GM18870 (cell line): ENCODE results near the gene NUMB.

Experiments used
- ATAC-seq: cut with Tn5 transposase; IDR thresholded peaks from one replicate; pipeline ENCODE4 v1.9.1; 2021; ENCODE audit warnings: moderate library complexity; ENCODE audit not compliant: unreplicated experiment

NUMB gene

GRCh38 chr14:73264080-73264884 is 194.1 kb downstream of the NUMB start:
- no peak for ATAC-seq

GRCh38 chr14:73263606-73264005 is 194.7 kb downstream of the NUMB start:
- no peak for ATAC-seq

DNA sequence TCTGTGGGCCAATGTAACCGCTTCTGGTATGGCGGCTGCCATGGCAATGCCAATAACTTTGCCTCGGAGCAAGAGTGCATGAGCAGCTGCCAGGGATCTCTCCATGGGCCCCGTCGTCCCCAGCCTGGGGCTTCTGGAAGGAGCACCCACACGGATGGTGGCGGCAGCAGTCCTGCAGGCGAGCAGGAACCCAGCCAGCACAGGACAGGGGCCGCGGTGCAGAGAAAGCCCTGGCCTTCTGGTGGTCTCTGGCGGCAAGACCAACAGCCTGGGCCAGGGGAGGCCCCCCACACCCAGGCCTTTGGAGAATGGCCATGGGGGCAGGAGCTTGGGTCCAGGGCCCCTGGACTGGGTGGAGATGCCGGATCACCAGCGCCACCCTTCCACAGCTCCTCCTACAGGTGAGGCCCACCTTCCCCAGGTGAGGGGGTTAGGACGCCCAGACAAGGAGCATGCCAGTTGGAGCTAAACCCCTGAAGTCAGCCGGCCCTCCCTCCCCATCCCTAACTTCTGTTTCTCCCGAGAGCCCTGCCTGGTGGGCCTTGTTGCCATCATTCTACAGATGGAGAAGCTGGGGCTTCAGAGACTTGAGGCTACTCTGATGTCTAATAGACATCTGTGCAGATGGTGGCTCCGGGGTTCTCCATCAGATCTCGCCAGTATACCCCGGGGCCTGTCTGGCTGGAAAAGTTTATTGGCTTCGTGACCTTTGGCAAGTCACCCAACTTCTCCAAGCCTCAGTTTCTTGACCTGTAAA is 195.7 kb downstream of the NUMB start:
- ATAC-seq, result no peak

- ATAC-seq, result no peak
Observed at GRCh38 chr14:73261520-73262426, 196.6 kb downstream of the NUMB start.

DNA sequence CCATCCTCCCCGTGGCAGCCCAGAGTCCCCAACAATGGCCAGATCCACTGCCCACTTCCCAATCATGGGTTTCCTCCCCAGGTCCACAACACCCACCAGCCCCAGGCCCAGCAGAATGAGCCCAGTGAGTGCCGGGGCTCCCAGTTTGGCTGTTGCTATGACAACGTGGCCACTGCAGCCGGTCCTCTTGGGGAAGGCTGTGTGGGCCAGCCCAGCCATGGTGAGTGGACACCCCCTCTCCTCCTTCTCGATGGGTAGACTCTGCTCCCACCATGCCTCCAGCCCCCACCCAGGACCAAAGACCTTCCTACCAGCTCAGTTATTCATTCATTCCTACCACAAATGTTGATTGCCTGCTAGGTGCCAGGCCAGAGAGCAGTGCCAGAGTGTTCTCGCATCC is 197.3 kb downstream of the NUMB start:
- ATAC-seq, result no peak

GRCh38 chr14:73260574-73260973 is 197.8 kb downstream of the NUMB start:
- ATAC-seq, result no peak

- ATAC-seq, result no peak
Observed at GRCh38 chr14:73259837-73260236, 198.5 kb downstream of the NUMB start.

GRCh38 chr14:73258845-73259611 is 199.3 kb downstream of the NUMB start:
- ATAC-seq, result no peak

DNA sequence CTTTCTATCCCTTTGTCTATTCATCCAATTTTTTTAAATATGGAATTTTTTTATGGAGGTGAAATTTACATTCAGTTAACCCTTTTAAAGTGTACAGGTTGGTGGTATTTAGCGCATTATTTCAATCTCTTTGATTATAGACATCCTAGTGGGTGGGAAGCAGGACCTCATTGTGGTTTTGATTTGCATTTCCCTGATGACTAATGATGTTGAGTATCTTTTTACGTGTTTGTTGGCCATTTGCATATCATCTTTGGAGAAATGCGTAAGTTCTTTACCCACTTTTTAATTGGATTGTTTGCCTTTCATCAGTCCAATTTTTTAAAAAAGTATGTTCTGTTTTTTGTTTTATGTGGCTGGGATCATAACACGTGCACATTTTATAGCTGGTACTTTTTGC is 200.3 kb downstream of the NUMB start:
- ATAC-seq, result no peak

GRCh38 chr14:73255693-73256225 is 202.6 kb downstream of the NUMB start:
- ATAC-seq, result no peak

GRCh38 chr14:73255005-73255400 is 203.3 kb downstream of the NUMB start:
- no peak for ATAC-seq

DNA sequence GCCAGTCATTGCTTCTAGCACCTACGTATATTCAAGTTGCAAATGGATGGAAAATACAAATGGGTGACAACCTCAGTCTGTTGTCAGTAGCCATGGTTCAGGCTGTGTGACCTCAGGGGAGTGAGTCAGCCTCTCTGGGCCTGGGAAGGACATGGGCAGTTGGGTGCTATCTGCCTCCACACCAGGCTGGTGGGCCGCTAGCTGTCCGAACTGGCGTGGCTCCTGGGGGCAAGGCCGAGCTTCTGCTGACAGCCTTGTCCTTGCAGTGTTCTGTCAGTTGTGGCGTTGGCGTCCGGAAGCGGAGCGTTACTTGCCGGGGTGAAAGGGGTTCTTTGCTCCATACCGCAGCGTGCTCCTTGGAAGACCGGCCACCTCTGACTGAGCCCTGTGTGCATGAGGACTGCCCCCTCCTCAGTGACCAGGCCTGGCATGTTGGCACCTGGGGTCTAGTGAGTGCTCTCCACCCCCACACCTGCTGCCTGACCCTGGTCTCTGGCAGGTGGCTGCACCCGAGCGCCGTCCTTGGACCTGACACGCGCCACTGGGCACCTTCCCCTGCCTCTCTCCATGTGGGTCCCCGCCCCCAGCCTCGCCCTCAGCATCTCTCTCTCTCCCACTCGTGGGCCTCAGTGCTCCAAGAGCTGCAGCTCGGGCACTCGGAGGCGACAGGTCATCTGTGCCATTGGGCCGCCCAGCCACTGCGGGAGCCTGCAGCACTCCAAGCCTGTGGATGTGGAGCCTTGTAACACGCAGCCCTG is 203.9 kb downstream of the NUMB start:
- ATAC-seq, result no peak

DNA sequence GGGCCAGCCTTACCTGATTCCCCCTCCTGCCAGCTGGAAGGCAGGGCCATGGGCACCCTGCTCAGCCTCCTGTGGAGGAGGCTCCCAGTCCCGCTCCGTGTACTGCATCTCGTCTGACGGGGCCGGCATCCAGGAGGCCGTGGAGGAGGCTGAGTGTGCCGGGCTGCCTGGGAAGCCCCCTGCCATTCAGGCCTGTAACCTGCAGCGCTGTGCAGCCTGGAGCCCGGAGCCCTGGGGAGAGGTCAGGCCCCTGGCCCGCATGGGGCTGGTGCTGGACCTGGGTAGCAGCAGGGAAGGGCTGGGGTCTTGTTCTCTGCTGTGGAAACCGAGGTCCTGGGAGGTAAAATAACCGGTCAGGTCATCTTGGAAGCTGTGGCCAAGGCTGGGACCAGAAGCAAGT is 204.6 kb downstream of the NUMB start:
- ATAC-seq, result no peak

GRCh38 chr14:73253323-73253610 is 205.1 kb downstream of the NUMB start:
- ATAC-seq, result no peak

DNA sequence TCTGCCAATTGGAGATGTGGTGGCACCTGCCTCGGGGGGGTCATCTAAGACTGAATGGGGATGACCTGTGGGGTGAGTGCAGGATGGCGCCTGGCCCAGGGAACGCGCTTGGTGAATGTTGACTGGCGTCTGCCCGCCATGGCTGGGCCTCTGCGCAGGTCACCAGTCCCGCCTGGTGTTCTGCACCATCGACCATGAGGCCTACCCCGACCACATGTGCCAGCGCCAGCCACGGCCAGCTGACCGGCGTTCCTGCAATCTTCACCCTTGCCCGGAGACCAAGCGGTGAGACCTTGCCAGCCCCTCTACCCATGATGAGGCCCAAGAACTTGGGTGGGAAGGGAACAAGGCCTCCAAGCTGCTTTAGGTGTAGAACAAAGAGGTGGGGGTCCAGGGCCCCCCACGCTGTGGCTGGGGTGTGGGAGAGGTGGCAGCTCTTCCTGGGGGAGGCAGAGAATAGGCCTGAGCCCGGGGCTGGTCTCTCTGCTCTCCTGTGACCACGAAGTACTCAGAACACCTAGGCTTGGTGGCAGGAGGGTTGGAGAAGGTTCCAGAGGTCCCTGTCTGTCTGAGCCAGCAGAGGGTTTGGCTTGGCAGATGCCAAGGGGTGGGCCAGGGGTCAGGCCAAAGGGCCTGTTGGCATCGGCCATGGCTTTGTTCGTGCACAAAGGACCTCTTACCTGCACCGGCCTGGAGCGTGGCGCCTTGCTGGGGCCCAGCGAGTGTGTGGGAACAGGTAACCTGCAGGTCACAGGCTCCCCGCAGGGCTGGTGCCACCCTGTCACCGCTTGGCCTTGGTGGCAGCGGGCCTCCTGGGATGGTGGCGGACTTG is 205.6 kb downstream of the NUMB start:
- no peak for ATAC-seq

DNA sequence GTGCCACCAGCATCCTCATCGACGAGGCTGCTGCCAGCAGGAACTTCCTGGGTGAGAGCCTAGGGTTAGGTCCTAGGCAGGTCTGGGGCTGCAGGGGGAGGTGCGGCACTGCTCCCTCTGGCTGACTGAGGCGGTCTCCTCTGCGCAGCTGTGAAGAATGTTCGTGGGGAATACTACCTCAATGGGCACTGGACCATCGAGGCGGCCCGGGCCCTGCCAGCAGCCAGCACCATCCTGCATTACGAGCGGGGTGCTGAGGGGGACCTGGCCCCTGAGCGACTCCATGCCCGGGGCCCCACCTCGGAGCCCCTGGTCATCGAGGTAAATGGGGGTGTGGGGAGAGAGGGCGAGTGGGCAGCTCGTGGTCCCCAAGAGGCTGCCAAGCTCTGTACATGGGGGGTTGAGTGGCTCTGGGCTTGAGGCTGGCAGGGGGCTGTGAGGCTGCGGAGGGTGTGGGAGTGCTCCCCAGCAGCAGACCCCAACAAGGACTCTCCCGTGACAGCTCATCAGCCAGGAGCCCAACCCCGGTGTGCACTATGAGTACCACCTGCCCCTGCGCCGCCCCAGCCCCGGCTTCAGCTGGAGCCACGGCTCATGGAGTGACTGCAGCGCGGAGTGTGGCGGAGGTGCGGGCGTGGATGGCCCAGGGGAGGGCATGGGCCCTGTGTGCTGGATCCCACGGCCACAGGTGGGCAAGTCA is 206.7 kb downstream of the NUMB start:
- no peak for ATAC-seq

- ATAC-seq, result no peak
Observed at GRCh38 chr14:73250781-73251500, 207.4 kb downstream of the NUMB start.

DNA sequence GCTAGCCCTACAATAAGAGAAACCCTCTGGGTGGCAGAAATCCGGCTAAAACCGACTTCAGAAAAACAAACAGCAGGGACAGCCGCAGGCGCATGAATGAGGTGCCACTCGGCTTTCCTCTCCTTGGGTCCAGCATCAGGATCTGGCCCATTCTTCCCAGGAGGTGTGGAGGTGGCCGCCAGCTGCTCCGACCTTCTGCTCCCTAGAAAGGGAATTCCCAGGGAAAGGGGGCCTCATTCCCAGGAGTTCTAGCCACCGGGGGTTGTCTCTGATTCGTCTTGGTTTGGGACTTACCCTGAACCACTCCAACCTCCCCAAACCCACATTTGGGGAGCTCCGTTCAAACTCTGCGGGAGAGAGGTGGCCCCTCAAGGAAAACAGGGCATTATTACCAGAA is 208.0 kb downstream of the NUMB start:
- no peak for ATAC-seq
